NCI-H82 (cell line): Measurements from ENCODE around the gene INPP5D.
"Not testable (repeated sequence)": the region's sequence is repeated elsewhere in the genome, so short reads cannot be mapped to it uniquely, and the experiment has no call there.

Experiments
- DNase-seq: peaks from one replicate; lab custom pipeline; 2025; lab: John Stamatoyannopoulos, UW

INPP5D gene

GRCh38 chr2:233143700-233144331 is 83.7 kb downstream of the INPP5D start:
- DNase-seq, result no peak

DNA sequence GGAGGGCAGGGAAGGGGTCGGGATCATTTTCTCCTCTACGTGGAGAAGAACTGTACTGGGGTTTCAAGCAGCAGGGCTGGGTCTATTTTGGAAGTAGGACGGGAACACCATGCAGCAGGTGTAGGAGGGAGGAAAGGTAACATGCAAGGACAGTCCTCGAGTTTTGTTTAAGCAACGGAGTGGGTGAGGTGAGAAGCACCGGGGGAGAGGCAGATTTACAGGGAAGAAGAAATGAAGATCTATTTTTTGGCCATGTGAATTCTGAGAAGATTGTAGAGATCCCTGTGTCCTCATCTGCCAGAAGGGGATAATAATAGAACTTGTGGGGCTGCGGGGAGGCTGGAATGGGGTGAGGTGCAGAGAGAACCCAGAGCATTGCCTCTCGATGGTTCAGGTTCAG is 85.6 kb downstream of the INPP5D start:
- no peak for DNase-seq

DNA sequence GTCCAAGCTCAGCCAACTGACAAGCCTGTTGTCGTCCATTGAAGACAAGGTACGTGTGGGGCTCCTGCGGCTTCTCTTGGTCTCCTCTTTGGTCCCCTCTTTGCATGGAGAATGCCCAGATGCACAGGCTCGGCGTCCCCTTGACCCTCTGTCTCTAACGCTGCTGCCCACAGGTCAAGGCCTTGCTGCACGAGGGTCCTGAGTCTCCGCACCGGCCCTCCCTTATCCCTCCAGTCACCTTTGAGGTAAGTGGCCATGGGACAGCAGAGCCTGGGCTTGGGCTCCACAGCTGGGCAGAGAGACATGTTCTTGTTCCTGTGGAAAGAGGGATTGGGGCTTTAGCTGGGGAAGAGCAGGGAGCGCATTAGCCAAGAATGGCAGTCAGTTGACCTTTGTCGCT is 86.1 kb downstream of the INPP5D start:
- DNase-seq, result no peak

- no peak for DNase-seq
Observed at GRCh38 chr2:233147136-233147828, 87.1 kb downstream of the INPP5D start.

- DNase-seq, result no peak
Observed at GRCh38 chr2:233147829-233148167, 87.7 kb downstream of the INPP5D start.

DNA sequence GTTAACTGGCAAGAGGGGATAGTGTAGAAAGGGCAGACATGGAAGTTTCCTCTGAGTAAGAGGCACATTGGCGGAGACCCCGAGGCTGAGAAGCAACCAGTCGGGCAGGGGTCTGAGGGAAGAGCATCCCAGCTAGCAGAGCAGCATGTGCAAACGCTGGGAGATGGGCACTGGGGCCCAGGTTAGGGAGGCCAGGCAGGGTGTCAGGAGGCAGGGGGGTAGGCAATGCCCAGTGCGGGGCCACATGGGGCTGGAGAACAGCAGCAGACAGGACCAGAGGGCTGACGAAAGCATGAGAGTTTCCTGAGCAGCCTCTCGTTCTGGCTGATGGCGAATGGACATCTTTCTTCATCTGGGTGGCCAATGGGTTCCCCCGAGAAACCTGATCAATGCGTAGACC is 88.2 kb downstream of the INPP5D start:
- no peak for DNase-seq

DNA sequence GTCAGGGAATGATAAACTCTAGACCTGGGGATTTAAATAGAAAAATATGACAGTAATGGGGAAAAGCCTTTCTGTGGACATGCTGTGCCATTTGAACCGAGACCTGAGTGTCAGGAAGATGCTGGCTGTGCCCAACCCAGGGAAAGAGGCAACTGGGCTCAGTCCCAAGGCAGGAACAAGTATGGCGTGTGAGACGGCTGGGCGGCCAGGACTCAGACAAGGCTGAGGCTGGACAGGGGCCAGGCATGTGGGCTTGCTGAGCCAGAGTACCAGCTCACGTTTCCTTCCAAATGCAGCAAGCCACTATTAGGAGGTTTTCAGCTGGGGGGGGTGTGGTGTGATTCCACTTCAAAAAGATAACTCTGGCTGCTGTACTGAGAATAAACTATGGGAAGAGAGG is 92.4 kb downstream of the INPP5D start:
- DNase-seq, result no peak

- DNase-seq, result no peak
Observed at GRCh38 chr2:233153146-233153798, 93.1 kb downstream of the INPP5D start.

DNA sequence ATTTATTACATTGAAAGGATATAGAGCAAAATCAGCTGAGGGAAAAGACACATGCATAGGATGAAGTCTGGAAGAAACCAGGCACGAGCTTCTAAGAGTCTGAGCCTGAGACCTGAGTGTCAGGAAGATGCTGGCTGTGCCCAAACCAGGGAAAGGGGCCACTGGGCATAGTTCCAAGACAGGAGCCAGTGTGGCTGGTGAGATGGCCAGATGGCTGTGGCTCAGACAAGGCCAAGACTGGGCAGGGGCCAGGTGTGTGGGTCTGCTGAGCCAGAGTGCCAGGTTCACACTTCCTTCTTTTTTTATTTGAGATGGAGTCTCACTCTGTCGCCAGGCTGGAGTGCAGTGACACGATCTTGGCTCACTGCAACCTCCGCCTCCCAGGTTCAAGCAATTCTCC is 95.9 kb downstream of the INPP5D start:
- no peak for DNase-seq

GRCh38 chr2:233156461-233156860 is 96.3 kb downstream of the INPP5D start:
- DNase-seq, result not testable (repeated sequence)

DNA sequence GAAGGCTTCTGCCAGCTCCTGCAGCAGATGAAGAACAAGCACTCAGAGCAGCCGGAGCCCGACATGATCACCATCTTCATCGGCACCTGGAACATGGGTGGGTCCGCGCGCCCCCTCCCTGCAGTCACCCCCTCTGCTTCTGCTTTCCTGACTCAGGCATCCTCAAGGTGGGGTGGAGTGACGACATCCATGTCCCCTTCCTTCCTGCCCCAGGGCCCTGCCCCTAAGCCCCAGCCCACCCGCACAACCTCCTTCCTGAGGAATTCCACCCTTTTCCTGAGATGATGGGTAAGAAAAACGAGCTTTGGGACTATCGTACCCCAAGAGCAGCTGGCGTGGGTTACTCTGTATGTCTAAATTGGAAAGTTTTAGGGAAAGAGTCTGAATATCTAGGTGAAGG is 101.6 kb downstream of the INPP5D start:
- no peak for DNase-seq

- no peak for DNase-seq
Observed at GRCh38 chr2:233162770-233163169, 102.6 kb downstream of the INPP5D start.

DNA sequence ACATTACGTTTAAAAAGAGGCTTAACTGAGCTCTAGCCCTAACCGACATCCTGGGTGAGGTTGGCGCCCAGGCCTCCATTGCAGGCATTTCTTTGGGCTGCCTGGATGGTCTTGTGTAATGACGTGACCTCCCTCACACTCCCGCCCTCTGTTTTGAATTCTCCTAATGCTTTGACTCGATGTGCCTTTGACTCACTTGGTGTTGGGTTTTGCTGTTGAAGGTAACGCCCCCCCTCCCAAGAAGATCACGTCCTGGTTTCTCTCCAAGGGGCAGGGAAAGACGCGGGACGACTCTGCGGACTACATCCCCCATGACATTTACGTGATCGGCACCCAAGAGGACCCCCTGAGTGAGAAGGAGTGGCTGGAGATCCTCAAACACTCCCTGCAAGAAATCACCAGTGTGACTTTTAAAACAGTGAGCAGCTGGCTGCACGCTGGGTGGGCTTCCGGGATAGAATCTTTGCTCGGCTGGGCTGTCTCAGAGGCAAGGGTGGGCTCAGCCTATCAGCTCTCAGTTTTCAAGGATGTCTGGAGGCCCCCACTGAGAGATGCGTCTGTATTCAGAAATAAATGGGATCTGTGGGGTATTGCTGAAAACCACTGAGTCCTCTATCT is 103.5 kb downstream of the INPP5D start:
- no peak for DNase-seq

GRCh38 chr2:233164128-233164635 is 104.0 kb downstream of the INPP5D start:
- no peak for DNase-seq

- DNase-seq, result no peak
Observed at GRCh38 chr2:233164967-233165366, 104.8 kb downstream of the INPP5D start.

DNA sequence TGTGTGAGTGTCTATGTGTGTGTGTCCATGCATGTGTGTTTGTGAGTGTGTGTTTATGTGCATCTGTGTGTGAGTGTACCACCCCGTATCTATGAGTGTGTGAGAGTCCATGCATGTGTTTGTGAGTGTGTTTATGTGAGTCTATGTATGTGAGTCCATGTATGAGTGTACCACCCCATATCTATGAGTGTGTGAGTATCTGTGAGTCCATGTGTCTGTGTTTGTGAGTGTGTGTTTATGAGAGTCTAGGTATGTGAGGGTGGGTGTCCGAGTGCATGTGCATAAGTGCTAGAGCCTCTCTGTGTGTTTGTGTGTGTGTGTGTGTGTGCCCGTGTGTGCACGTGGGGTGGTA is 105.4 kb downstream of the INPP5D start:
- no peak for DNase-seq

- no peak for DNase-seq
Observed at GRCh38 chr2:233165895-233166661, 105.9 kb downstream of the INPP5D start.

- no peak for DNase-seq
Observed at GRCh38 chr2:233168445-233168844, 108.3 kb downstream of the INPP5D start.

DNA sequence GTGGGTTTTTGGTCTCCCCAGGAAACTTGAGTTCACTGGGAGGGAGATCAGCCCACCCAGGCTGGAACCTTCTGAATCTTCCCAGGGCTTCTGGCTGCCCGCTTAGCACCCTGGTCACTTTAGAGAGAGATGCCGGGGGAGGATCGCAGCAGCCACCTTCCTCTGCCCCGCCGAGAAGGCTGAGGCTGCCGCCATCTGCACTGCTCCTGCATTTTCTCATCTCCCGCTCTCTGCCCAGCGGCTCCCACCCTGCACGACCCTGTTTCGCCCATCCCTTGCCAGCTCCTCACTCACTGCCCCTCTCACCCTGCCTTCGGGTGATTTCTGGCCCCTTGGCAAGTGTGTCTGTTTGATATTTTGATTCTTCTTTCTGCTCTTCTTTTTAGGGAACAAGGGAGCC is 108.8 kb downstream of the INPP5D start:
- DNase-seq, result no peak

DNA sequence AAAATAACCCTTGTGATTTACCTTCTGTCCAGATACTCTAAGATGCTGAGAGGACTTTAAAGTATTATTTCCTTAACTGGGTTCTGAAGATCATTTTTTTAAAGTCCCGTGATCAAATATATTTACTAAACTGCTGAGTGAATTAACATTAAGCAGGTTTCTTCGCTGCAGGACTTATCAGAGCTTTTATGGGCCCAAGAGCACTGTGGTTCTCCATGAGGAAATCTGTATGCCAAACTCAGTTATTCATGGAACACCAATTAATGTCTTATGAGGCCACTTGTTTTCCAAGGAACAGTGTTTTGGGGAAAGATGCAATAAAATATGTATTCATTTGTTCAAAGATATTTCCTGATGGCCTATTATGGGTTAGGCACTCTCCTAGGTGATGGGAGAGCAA is 111.2 kb downstream of the INPP5D start:
- no peak for DNase-seq

DNA sequence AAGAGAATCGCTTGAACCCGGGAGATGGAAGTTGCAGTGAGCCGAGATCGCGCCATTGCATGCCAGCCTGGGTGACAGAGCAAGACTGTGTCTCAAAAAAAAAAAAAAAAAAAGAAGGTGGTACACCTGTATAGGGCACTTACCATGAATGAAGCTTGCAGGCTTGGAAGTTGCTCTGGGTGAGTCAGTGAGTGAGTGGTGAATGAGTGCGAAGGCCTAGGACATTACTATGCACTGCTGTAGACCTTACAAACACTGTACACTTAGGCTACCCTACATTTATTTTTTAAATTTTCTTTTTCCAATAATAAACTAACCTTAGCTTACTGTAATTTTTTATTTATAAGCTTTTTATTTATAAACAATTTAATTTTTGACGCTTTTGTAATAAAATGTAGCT is 113.0 kb downstream of the INPP5D start:
- no peak for DNase-seq

- no peak for DNase-seq
Observed at GRCh38 chr2:233174137-233174536, 114.0 kb downstream of the INPP5D start.
